GM12865 (cell line): ENCODE data around the gene ESPNL.

ENCODE experiments used
- DNase-seq: peaks from one replicate; pipeline ENCODE4 v3.0.0; 2010; ENCODE audit warnings: low read depth
- H3K4me3 ChIP-seq: 2 replicates; pipeline ENCODE4 v1.5.1; 2011; ENCODE audit warnings: mild to moderate bottlenecking, low read depth, low read length, control low read depth
- CTCF ChIP-seq: IDR thresholded peaks from 2 replicates; pipeline ENCODE4 v1.5.1; 2011; ENCODE audit warnings: low read length, control low read depth, low read depth, inconsistent platforms; ENCODE audit not compliant: insufficient read depth; ENCODE audit errors: missing control alignments

Gene ESPNL

GRCh38 chr2:238100821-238101771 lies 956 bp downstream of the ESPNL start:
- no peak for DNase-seq
- no peak overlapping the region for H3K4me3 ChIP-seq
- TF ChIP-seq CTCF: no peak

GRCh38 chr2:238101891-238102841 lies 2.0 kb downstream of the ESPNL start:
- no peak for TF ChIP-seq CTCF
- no peak for DNase-seq
- no peak overlapping the region for H3K4me3 ChIP-seq

- no peak for TF ChIP-seq CTCF
- no peak overlapping the region for H3K4me3 ChIP-seq
- DNase-seq: no peak
These were observed 2.7 kb downstream of the ESPNL start for GRCh38 chr2:238102865-238103264.

GRCh38 chr2:238103465-238104225 lies 3.5 kb downstream of the ESPNL start:
- H3K4me3 ChIP-seq: no peak overlapping the region
- TF ChIP-seq CTCF: no peak
- DNase-seq: no peak

- TF ChIP-seq CTCF: no peak
- H3K4me3 ChIP-seq: no peak overlapping the region
- DNase-seq: no peak
These were observed 4.1 kb downstream of the ESPNL start for GRCh38 chr2:238104226-238104690.

- no peak for DNase-seq
- no peak for TF ChIP-seq CTCF
- no peak overlapping the region for H3K4me3 ChIP-seq
These were observed 4.7 kb downstream of the ESPNL start for GRCh38 chr2:238104691-238105371.
